NCI-H446 (cell line): Measurements from ENCODE around the gene SNW1.
A peak's percentile ranks its signal among the peaks of the same experiment; 100 is the strongest.
"Not testable (repeated sequence)": the region's sequence is repeated elsewhere in the genome, so short reads cannot be mapped to it uniquely, and the experiment has no call there.

ENCODE experiments used
- DNase-seq, 2 experiments: peaks; one replicate each; lab custom pipeline; 2025; lab: John Stamatoyannopoulos, UW

SNW1 gene

DNA sequence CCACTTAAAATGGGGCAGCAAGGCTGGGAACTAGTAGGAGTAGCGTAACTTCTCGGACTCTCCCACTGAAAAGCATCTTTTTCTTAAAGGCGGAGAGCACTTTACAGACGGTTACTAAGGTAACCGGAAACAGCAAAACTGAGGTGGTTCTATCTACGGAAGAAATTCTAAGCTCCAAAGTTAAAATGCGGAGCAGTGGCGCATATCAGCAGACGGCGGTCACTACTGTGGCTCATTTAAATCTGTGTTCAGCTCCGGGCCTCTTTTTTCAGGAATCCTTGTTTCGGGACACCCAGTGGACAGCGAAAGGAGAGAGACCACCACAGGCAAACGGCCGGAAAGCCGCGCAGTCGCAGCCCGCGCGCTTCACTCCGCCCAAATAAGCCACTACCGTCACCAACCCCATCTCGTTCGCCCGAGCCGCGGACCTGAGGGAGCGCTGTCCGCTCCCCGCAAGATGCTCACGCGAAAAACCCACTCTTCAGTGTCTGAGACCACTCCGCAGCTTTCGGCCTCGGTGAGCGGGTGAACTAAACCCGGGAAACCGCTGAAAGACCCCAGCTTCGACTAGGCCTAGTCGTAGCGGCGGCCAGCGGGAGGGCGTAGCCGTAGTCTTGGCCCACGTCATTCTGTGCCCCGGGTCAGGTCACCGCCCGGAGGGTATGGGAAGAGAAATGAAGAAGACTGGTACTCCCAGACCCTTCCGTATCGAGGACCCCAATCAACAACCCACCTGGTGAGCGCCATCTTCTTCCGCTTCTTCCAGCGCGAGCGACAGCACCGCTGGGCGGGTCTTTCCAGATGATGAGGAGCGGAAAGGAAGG, at the start of gene SNW1:
Gene SNW1, minus strand, starts transcription at position 776 of the 824 bp plus-strand sequence. Its CDS starts 29 bp downstream, at position 747.
- DNase-seq: peak; percentile 87 to 95

DNA sequence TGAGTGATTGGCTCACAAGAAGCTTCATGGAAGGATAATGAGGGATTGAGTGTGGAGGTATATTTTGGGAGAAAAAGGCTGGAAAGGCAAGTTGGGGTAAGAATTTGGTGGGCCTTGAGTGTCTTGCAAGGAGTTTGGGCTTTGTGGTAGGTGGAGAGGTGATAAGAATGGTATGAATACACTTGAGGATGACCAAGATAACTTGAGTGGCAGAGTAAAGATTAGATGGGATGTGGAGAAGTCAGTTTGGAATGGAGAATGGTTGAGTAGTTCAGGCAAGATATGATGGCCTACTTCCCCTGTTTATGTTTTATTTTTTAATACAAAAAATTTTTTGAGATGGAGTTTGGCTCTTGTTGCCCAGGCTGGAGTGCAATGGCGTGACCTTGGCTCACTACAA, 48.1 kb upstream of the SNW1 start:
- DNase-seq: no peak

GRCh38 chr14:77808250-77808649, 47.3 kb upstream of the SNW1 start:
- DNase-seq: no peak

DNA sequence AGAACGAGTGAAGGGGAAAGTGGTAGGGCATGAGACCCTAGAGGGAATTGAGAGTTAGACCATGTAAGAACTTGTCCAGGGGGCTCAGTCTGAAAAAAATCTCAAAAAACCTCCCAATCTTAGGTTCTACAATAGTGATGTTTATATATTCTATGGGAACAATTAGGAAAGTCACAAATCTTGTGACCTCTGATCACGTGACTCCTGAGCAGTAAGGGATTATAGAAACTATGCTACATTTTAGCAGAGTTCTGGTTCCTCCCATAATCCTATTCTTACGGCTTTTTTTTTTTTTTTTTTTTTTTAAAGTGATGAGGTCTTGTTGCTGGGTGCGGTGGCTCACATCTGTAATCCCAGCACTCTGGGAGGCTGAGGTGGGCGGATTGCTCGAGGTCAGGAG, 44.8 kb upstream of the SNW1 start:
- DNase-seq: no peak

DNA sequence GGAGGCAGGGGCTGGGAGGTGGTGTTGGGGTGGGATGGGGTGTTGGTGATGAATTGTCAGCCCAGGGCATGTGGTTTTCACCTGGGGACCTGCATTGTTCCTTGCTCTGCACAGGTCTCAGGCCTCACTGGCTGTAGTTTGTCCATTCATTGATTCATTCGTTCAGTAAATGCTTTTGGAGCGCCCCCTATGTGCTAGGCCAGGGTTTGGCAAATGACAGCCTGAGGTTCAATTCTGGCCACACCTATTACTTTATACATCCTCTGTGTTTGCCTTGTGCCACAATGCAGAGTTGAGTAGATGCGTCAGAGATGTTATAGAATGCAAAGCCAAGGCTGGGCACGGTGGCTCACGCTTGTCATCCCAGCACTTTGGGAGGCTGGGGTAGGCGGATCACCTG, 43.6 kb upstream of the SNW1 start:
- no peak for DNase-seq

DNA sequence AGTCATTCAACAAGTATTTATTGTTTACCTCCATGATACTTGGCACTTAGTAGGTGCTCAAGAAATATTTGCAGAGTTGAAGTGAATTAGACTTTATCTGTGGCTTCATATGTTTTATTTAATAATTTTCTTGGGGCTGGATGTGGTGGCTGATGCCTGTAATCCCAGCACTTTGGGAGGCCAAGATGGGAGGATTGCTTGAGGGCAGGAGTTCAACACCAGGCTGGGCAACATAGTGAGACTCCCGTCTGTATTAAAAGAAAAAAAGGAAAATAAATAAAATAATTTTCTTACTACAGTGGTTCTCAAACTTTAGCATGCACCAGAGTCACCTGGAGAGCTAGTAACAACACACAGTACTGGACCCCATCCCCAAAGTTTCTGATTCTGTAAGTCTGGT, 39.9 kb upstream of the SNW1 start:
- no peak for DNase-seq

DNA sequence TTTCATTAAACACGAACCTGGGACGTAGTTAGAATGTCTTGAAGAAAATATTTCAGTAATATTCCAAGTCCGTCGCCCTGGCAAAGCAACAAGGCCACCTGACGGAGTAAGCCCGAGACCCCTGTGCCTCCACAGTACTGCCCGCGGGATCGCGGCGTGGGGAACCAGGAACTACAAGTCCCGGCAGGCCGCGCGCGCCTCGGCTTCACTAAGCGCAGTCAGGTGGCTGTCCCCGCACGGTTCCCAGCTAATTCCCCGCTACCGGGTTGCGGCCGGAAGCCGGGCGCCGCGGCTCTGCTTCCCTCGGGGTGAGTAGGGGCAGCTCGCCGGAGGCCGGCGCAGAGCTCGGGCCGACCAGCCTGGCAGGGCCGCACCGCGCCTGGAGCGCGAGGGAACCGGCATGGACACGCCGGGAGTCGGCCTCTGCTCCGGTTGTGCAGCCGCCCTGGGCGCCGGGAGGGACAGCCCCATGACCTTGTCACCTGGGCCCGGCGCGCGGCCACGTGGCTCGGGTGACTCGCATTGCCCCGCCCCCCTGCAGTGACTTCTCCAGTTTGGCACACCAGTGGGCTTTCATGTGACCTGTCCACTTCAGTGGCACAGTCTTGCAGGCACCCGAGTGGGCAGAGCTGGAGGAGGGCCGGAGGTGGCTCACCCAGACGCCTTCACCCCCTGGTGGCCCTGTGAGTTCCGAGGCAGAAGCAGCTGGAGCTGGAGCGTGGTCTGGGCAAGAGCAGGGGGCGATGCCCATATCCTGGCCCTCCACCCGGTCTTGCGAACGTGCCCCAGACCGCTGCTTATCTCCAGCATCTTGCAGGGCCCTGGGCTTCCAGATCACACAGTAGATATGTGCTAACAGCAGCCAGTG, 39.1 kb upstream of the SNW1 start, which contains the start of gene ADCK1:
Gene ADCK1, plus strand, starts transcription at position 247 of the 868 bp plus-strand sequence. CDS start 18,870 bp downstream, outside the sequence.
- DNase-seq: peak; percentile 56 to 87

GRCh38 chr14:77799456-77799855, 38.5 kb upstream of the SNW1 start:
- not testable (repeated sequence) for DNase-seq

GRCh38 chr14:77794357-77794756, 33.4 kb upstream of the SNW1 start:
- DNase-seq: no peak

GRCh38 chr14:77793255-77793654, 32.3 kb upstream of the SNW1 start:
- not testable (repeated sequence) for DNase-seq

GRCh38 chr14:77791225-77791600, 30.3 kb upstream of the SNW1 start:
- no peak for DNase-seq

DNA sequence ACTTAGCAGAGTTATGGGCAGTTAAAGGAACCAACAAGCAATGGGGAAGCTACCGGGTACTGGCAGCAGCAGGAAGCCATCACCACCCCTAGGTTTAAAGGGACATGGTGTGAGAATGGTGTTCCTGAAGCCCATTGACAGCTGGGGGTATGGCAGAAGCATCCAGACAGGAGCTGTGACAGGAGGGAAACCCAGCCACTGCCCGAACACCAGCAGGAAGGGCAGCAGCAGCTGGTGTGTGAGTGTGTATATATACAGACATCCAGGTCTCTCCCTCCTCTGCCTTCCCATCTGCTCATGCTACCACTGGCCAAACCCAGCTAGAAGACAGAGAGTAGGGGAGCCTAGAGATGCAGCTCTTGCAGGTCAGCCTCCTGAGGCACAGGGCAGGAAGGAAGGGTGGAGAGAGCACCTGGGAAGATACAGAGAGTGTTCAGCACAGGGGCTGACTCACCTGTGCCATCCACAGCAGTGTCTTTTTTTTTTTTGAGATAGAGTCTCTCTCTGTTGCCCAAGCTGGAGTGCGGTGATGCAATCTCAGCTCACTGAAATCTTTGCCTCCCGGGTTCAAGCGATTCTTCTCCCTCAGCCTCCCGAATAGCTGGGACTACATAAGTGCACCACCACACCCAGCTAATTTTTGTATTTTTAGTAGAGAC, 29.7 kb upstream of the SNW1 start:
- peak in 1 of 2 experiments; percentile 54 for DNase-seq

- no peak for DNase-seq
Measured at GRCh38 chr14:77786148-77786547, 25.2 kb upstream of the SNW1 start.

GRCh38 chr14:77782202-77782601, 21.2 kb upstream of the SNW1 start:
- DNase-seq: no peak

DNA sequence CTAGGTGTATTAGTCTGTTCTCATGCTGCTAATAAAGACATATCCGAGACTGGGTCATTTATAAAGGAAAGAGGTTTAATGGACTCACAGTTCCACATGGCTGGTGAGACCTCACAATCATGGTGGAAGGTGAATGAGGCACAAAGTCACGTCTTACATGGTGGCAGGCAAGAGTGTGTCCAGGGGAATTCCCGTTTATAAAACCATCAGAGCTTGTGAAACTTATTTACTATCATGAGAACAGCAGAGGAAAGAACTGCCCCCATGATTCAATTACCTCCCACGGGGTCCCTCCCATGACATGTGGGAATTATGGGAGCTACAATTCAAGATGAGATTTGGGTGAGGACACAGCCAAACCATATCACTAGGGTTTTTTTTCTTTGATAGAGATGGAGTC, 13.0 kb upstream of the SNW1 start:
- not testable (repeated sequence) for DNase-seq

DNA sequence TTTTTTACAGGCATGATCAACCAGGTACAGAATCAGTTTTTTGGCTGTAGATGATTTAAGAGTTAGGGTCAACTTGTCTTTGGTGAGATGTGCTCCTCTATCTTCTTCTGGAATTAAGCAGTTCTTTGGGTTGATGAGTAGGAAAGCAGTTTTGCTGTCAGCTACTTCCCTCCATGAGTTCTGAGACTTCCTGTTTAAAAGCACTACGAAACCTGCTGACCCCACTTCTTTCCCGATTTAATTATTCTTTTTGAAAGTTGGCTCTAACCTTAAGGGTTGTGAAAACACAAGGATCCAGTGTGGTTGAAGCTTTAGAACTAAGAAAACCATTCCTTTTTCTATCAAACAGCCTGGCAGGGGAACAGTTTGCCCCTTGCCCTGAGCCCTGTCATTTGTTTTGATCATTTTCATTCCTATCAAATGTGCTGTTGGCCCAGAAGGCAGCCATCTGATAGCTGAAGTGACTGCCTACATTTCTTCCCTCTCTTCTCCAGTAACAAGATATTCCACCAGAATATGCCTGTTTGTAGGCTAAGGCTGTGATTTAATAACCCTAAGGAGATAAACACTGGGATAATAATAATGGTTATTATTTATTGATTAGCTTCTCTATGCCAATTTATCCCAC, 7.6 kb upstream of the SNW1 start:
- DNase-seq: not testable (repeated sequence)

GRCh38 chr14:77763978-77764377, 3.0 kb upstream of the SNW1 start:
- no peak for DNase-seq

GRCh38 chr14:77763316-77763715, 2.4 kb upstream of the SNW1 start:
- DNase-seq: no peak

- DNase-seq: peak in 1 of 2 experiments; percentile 25
Measured at GRCh38 chr14:77761205-77761931, 412 bp upstream of the SNW1 start.

DNA sequence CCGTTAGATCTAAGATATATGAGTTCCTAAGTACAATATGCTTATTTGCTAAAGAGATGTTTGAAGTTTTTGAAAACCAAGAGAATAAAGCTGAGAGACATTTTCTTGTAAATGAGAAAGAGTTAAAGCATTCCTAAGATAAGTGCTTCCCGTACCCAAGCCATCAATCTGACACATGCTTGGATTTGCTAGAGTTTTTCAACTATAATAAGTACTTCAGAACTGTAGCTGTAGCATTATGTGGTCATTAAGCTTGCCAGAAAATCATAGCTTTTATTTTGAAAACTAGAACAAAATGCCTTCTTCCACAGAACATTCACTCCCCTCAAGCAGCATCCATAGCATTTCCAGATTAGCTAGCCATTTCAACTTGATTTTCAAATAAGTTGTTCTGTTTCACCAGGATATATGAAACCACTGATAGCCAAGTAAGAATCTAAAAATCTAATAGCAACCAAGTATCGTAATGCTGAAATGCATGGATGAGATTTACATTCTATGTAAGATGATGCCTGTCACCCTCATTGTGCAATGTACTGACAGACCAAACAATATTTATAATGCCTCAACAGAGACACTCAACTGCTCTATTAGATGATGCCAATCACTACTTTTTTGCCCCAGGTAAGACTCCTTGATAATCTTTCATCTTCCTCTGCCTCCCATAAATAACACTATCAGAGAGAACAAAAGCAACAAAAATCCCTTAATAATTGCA, 8.0 kb downstream of the SNW1 start:
- no peak for DNase-seq
